Stimulated activated CD4-positive, alpha-beta T cell treated with anti-CD3 and anti-CD28 coated beads, Interleukin-1b, Interleukin-23, amount 100 ng/mL, for 24 hours (primary cell): Measurements from ENCODE around the gene DHRS3.

Experiments
- DNase-seq, 4 experiments: peaks; one replicate each; pipeline ENCODE4 v3.0.0-alpha.2; 2020; ENCODE audit warnings: low read depth in 4 of 4, low spot score in 1 of 4

Gene DHRS3

GRCh38 chr1:12617511-12617900 lies 504 bp downstream of the DHRS3 start:
- no peak for DNase-seq

- DNase-seq, result no peak
Observed at GRCh38 chr1:12616709-12617373, 1.2 kb downstream of the DHRS3 start.

GRCh38 chr1:12615865-12616708 lies 1.9 kb downstream of the DHRS3 start:
- no peak for DNase-seq

GRCh38 chr1:12615159-12615864 lies 2.7 kb downstream of the DHRS3 start:
- DNase-seq, result no peak

- no peak for DNase-seq
Observed at GRCh38 chr1:12614402-12615158, 3.4 kb downstream of the DHRS3 start.

- DNase-seq, result no peak
Observed at GRCh38 chr1:12613180-12613579, 4.8 kb downstream of the DHRS3 start.

GRCh38 chr1:12610941-12611340 lies 7.1 kb downstream of the DHRS3 start:
- no peak for DNase-seq

- DNase-seq, result no peak
Observed at GRCh38 chr1:12610305-12610935, 7.6 kb downstream of the DHRS3 start.

- no peak for DNase-seq
Observed at GRCh38 chr1:12609469-12610003, 8.5 kb downstream of the DHRS3 start.

- no peak for DNase-seq
Observed at GRCh38 chr1:12608311-12608957, 9.6 kb downstream of the DHRS3 start.

GRCh38 chr1:12607263-12607662 lies 10.7 kb downstream of the DHRS3 start:
- DNase-seq, result no peak

- no peak for DNase-seq
Observed at GRCh38 chr1:12604986-12605385, 13.0 kb downstream of the DHRS3 start.

- no peak for DNase-seq
Observed at GRCh38 chr1:12604114-12604874, 13.7 kb downstream of the DHRS3 start.

GRCh38 chr1:12603224-12603623 lies 14.8 kb downstream of the DHRS3 start:
- no peak for DNase-seq

- DNase-seq, result no peak
Observed at GRCh38 chr1:12602659-12603024, 15.4 kb downstream of the DHRS3 start.

- no peak for DNase-seq
Observed at GRCh38 chr1:12601700-12602658, 16.0 kb downstream of the DHRS3 start.

- DNase-seq, result no peak
Observed at GRCh38 chr1:12600880-12601633, 17.0 kb downstream of the DHRS3 start.
